GM12878 (cell line): ENCODE results near the gene DLG2. TPM values are rescaled to one million over a fixed set of nuclear protein-coding genes. Genes with fewer than 3 reads are reported as not detected.

ENCODE experiments used
- ATAC-seq: fragments of 200-7000 bp; cut with Tn5 transposase; 3 replicates; pipeline ENCODE4 v1.9.1; 2020; ENCODE audit warnings: mild to moderate bottlenecking, moderate library complexity
- BruUV-seq: library from RNA; stranded (reverse); fragments of 400-500 nt; replicated peaks from 2 replicates; lab custom pipeline; 2021; lab: Mats Ljungman, UMichigan
- CTCF ChIA-PET: fragments of 300-600 bp; sonication (Branson Sonifier 250); formaldehyde crosslinking; extraction: SDS; loops from one replicate; lab custom pipeline; 2021; ENCODE audit warnings: inconsistent platforms; lab: Yijun Ruan, JAX
- POLR2A ChIA-PET: fragments of 350-600 bp; formaldehyde crosslinking; extraction: SDS; loops from one replicate; lab custom pipeline; 2021; ENCODE audit warnings: inconsistent platforms; lab: Charles Lee
- RAD21 ChIA-PET: fragments of 300-600 bp; sonication (Branson Sonifier 250); formaldehyde crosslinking; loops from one replicate; lab custom pipeline; 2023; ENCODE audit warnings: antibody characterized with exemption; ENCODE audit not compliant: unreplicated experiment; lab: Charles Lee
- SMC1A ChIA-PET: fragments of 300-600 bp; sonication (Branson Sonifier 250); formaldehyde crosslinking; loops from one replicate; lab custom pipeline; 2023; ENCODE audit not compliant: unreplicated experiment, uncharacterized antibody; lab: Charles Lee
- DNase-seq: peaks from one replicate; pipeline ENCODE4 v3.0.0-alpha.2; 2011; ENCODE audit warnings: low read depth, low spot score
- FAIRE-seq: peaks from 3 replicates; lab custom pipeline; 2011; peaks lifted over from hg19 to GRCh38; lab: Jason Lieb, UNC
- H2AFZ ChIP-seq: 2 replicates; pipeline ENCODE4 v1.6.0; 2011; ENCODE audit warnings: low read depth, low read length, control low read depth; ENCODE audit not compliant: control insufficient read depth
- H3K27ac ChIP-seq: 2 replicates; pipeline ENCODE4 v1.5.1; 2011; ENCODE audit warnings: control low read depth; ENCODE audit not compliant: control insufficient read depth, insufficient read depth
- H3K27me3 ChIP-seq, 2 experiments: replicated peaks in 1 of 2; 2 replicates each; pipeline versions ENCODE4 v1.6.0 to v1.6.1; 2011; ENCODE audit warnings: low read length in 1 of 2; ENCODE audit not compliant: control insufficient read depth in 2 of 2, insufficient read depth in 2 of 2
- H3K36me3 ChIP-seq, 2 experiments: 2 replicates each; pipeline ENCODE4 v1.5.1; 2011; ENCODE audit warnings: low read length in 1 of 2; ENCODE audit not compliant: control insufficient read depth in 2 of 2, insufficient read depth in 2 of 2
- H3K4me1 ChIP-seq: 2 replicates; pipeline ENCODE4 v1.6.1; 2011; ENCODE audit warnings: mild to moderate bottlenecking, low read length, moderate library complexity, mixed read lengths; ENCODE audit not compliant: control insufficient read depth, insufficient read depth
- H3K4me2 ChIP-seq: 2 replicates; pipeline ENCODE4 v1.6.0; 2011; ENCODE audit warnings: control low read depth; ENCODE audit not compliant: control insufficient read depth, insufficient read depth
- H3K4me3 ChIP-seq: fragments of 200-600 bp; sonication (generic); 2 replicates; pipeline ENCODE4 v1.5.1; 2016
- H3K79me2 ChIP-seq: 2 replicates; pipeline ENCODE4 v1.6.0; 2011; ENCODE audit warnings: low read length; ENCODE audit not compliant: control insufficient read depth, insufficient read depth
- H3K9ac ChIP-seq: 2 replicates; pipeline ENCODE4 v1.8.0; 2011; ENCODE audit warnings: low read length, control low read depth, mixed read lengths; ENCODE audit not compliant: control insufficient read depth, insufficient read depth
- H3K9me3 ChIP-seq: replicated peaks from 3 replicates; pipeline ENCODE4 v1.5.1; 2011; ENCODE audit warnings: mild to moderate bottlenecking, low read length; ENCODE audit not compliant: control insufficient read depth, insufficient read depth
- H4K20me1 ChIP-seq: 2 replicates; pipeline ENCODE4 v1.6.0; 2011; ENCODE audit not compliant: control insufficient read depth, insufficient read depth
- CHD1 ChIP-seq: IDR thresholded peaks from 2 replicates; pipeline ENCODE4 v1.6.1; 2012; ENCODE audit warnings: low read depth, low read length, improper control_type of control experiment
- CHD2 ChIP-seq: IDR thresholded peaks from 2 replicates; pipeline ENCODE4 v1.6.1; 2011; ENCODE audit warnings: low read depth, low read length, improper control_type of control experiment, borderline replicate concordance
- FOXM1 ChIP-seq: IDR thresholded peaks from 2 replicates; pipeline ENCODE4 v1.6.1; 2012; ENCODE audit warnings: low read depth, mild to moderate bottlenecking, inconsistent platforms, low read length, moderate library complexity
- HDAC6 ChIP-seq: fragments of 200-600 bp; sonication (generic); IDR thresholded peaks from one replicate; pipeline ENCODE4 v1.8.0; 2017; ENCODE audit warnings: antibody characterized with exemption; ENCODE audit not compliant: unreplicated experiment
- IRF5 ChIP-seq: fragments of 450-650 bp; IDR thresholded peaks from 2 replicates; pipeline ENCODE4 v1.6.1; 2017; ENCODE audit warnings: borderline replicate concordance
- MYB ChIP-seq: fragments of 150-350 bp; IDR thresholded peaks from 2 replicates; pipeline ENCODE4 v1.6.1; 2014; ENCODE audit warnings: mild to moderate bottlenecking, low read depth, low read length, borderline replicate concordance
- NFYA ChIP-seq: IDR thresholded peaks from 2 replicates; pipeline ENCODE4 v1.6.1; 2011; ENCODE audit warnings: low read depth, mild to moderate bottlenecking, low read length, improper control_type of control experiment, borderline replicate concordance
- PBX3 ChIP-seq: IDR thresholded peaks from 2 replicates; pipeline ENCODE4 v1.6.1; 2011; ENCODE audit warnings: mild to moderate bottlenecking, low read depth, low read length, moderate library complexity; ENCODE audit not compliant: insufficient replicate concordance
- RFX5 ChIP-seq: IDR thresholded peaks from 2 replicates; pipeline ENCODE4 v1.6.1; 2011; ENCODE audit warnings: low read depth, low read length, improper control_type of control experiment
- SIN3A ChIP-seq: IDR thresholded peaks from 2 replicates; pipeline ENCODE4 v1.6.1; 2012; ENCODE audit warnings: low read depth, low read length, improper control_type of control experiment
- TARDBP ChIP-seq: IDR thresholded peaks from 2 replicates; pipeline ENCODE4 v1.6.1; 2016; ENCODE audit warnings: borderline replicate concordance
- ZBTB11 ChIP-seq: fragments of 450-650 bp; formaldehyde crosslinking; IDR thresholded peaks from 2 replicates; pipeline ENCODE4 v1.5.0; 2022; ENCODE audit warnings: mild to moderate bottlenecking, missing genetic modification characterization
- WGBS: methylation state at CpG from one replicate; pipeline ENCODE4 v1.1.6; 2016; ENCODE audit warnings: low lambda C conversion rate; ENCODE audit not compliant: insufficient replicate concordance, insufficient coverage; ENCODE audit errors: missing lambda C conversion rate; 5-methylcytosine and 5-hydroxymethylcytosine counted together
- in situ Hi-C: fragments of 300-500 bp; cut with MboI; formaldehyde crosslinking; loops from 9 replicates; pipeline ENCODE4 v1.14.3; 2018; ENCODE audit warnings: mixed read lengths
- intact Hi-C: fragments of 100-400 bp; cut with micrococcal nuclease; formaldehyde crosslinking; loops from one replicate; pipeline ENCODE4 v1.14.2; 2022; ENCODE audit not compliant: unreplicated experiment
- polyA plus RNA-seq, 11 experiments: library from polyadenylated mRNA; depleted of rRNA in 4 of 11; unstranded in 6 of 11; stranded (reverse) in 5 of 11; fragments of >200 nt; fragmentation: Nextera tagmentation in 4 of 11; fragmentation: Illumina TruSeq in 1 of 11; extraction: Ambion mirVana in 4 of 11; extraction: Trizol in 1 of 11; gene quantifications; 1 replicate in 1 of 11; 2 replicates in 10 of 11; pipeline versions ENCODE4 v1.2.1 to v1.2.3, GENCODE V29; 2011 to 2016; ENCODE audit warnings: inconsistent platforms in 2 of 11, missing spikeins in 2 of 11, low read depth in 1 of 11
- total RNA-seq, 4 experiments: library from RNA; depleted of rRNA in 3 of 4; stranded (reverse); fragments of >200 nt in 3 of 4; fragmentation: Illumina TruSeq in 1 of 4; extraction: Trizol in 1 of 4; gene quantifications; 2 replicates each; pipeline versions ENCODE4 v1.2.1 to v1.2.3, GENCODE V29; 2013 to 2021

Gene DLG2
- total and polyA plus RNA-seq, 10 of the 15 experiments (the other 5 are each of a cell fraction or from before 2014, with no cell fraction given): 0.09 to 0.98 (median 0.35) TPM

- H3K27me3 ChIP-seq: no peaks in the 10 kb centered on the region
- ATAC-seq: no peak
- H3K4me3 ChIP-seq: no peak overlapping the region
- TF ChIP-seq RFX5: no peak
- TF ChIP-seq PBX3: no peak
- no peak for TF ChIP-seq FOXM1
- no peak for TF ChIP-seq ZBTB11 (CRISPR knock-in tag)
- no peak for TF ChIP-seq HDAC6
- TF ChIP-seq IRF5: no peak
- no peak for TF ChIP-seq MYB
- TF ChIP-seq SIN3A: no peak
- TF ChIP-seq NFYA: no peak
- no peak for TF ChIP-seq CHD2
- no peak for TF ChIP-seq CHD1
- no peak for TF ChIP-seq TARDBP
- TF ChIP-seq, all 136 proteins: peak for 0
- H3K4me2 ChIP-seq: no peak overlapping the region
- H3K27ac ChIP-seq: no peak overlapping the region
- ChIA-PET SMC1A (interaction anchor here (0.9 kb wide), 1 partner anchor 27 kb away, joined by 3 read pairs; no protein-coding TSS in a partner anchor), POLR2A (no interaction called here), RAD21 (no interaction called here), CTCF (interaction anchor here (1.0 kb wide), 1 partner anchor 19 kb away, joined by 3 read pairs; no protein-coding TSS in a partner anchor)
- no peaks in the 10 kb centered on the region for H3K79me2 ChIP-seq
- no peak overlapping the region for H3K9ac ChIP-seq
- H3K36me3 ChIP-seq: no peaks in the 10 kb centered on the region
- no peaks in the 10 kb centered on the region for H3K9me3 ChIP-seq
- H3K4me1 ChIP-seq: no peaks in the 10 kb centered on the region
- WGBS: 21% methylated on average over 2 of the region's 2 CpGs
- in situ Hi-C loops (no loop called here), intact Hi-C loops (no loop called here)
- FAIRE-seq (no peak), DNase-seq (no peak)
- no peak overlapping the region for H2AFZ ChIP-seq
- no peaks in the 10 kb centered on the region for H4K20me1 ChIP-seq
- BruUV-seq: no TSS peak
Measured at GRCh38 chr11:84036664-84037194, 1590.4 kb downstream of the DLG2 start.
